Measurements from ENCODE around the gene PLA2G15.

The PLA2G15 gene

DNA sequence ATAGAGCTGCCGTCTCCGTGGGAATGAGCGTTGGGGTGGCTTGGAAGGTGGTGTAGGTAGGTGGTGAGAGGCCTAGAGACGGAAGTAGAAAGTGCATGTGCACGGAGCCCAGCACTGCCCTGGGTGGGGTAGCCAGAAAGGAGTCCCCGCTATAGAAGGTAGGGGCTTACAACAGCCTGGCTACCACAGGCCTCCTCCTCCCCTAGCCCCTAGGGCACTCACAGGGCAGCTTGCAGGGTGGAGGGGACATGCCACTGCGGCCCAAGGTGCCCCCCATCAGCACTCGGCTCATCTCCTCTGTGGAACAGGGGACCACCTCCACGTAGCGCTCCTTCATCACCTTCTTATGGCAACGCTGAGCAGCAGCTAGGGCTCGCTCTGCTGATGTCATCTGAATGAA, 14.2 kb upstream of the PLA2G15 start:
- CTCF ChIA-PET = interaction anchor here (1.2 to 2.2 kb wide), 5 partner anchors 13 to 239 kb away, joined by 5 to 16 read pairs (median 7); partner anchors contain the start of gene PLA2G15
- DNase-seq (ENCODE audit: extremely low spot score) = no peak
- no peak for TF ChIP-seq CTCF (IDR thresholded peaks at IDR 0.05; ENCODE audit: control extremely low read depth, extremely low read depth, low read depth, missing control alignments)
- POLR2A ChIA-PET = no interaction called here

GRCh38 chr16:68231384-68232136, 13.6 kb upstream of the PLA2G15 start:
- no peak for TF ChIP-seq CTCF (IDR thresholded peaks at IDR 0.05; ENCODE audit: control extremely low read depth, extremely low read depth, low read depth, missing control alignments)
- DNase-seq (ENCODE audit: extremely low spot score) = no peak
- ChIA-PET CTCF (interaction anchor here (2.2 kb wide), 1 partner anchor 239 kb away, joined by 7 read pairs; no protein-coding TSS in a partner anchor), POLR2A (no interaction called here)

- ChIA-PET POLR2A (no interaction called here), CTCF (no interaction called here)
- DNase-seq (ENCODE audit: extremely low spot score) = no peak
- TF ChIP-seq CTCF (IDR thresholded peaks at IDR 0.05; ENCODE audit: control extremely low read depth, extremely low read depth, low read depth, missing control alignments) = no peak
These were observed 12.8 kb upstream of the PLA2G15 start for GRCh38 chr16:68232335-68232734.

DNA sequence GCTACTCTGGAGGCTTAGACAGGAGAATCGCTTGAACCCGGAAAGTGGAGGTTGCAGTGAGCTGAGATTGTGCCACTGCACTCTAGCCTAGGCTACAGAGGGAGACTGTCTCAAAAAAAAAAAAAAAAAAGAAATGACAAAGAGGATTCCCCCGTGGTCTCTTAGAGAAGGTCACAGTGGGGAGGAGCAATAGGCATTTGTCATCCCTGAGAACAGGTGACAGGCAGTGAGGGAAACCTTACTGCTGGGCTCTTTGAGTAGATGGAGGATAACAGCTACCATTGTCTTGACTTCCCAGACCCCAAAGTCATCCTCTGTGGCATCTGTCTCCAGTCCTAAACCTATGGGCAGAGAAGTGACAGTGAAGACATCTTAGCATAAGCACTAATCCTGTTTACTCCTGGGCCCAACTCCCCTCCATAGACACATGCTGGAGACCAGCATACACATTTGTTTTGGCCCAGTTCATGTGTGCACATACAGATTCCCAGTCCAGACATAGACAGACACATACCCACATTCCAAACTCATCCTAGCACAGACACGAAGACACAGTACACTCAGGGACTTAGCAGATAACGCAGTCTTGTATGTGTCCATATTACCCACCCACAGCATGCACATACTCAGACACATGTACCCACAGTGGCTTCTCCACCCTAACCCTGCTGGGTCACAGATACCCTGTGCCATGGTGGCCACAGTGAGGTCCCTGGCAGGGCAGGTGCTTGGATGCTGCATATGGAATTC, 11.9 kb upstream of the PLA2G15 start:
- POLR2A ChIA-PET = no interaction called here

GRCh38 chr16:68233835-68234187, 11.4 kb upstream of the PLA2G15 start:
- TF ChIP-seq CTCF (IDR thresholded peaks at IDR 0.05; ENCODE audit: control extremely low read depth, extremely low read depth, low read depth, missing control alignments) = no peak
- ChIA-PET CTCF (interaction anchor here (1.3 kb wide), 1 partner anchor 93 kb away, joined by 3 read pairs; no protein-coding TSS in a partner anchor), POLR2A (no interaction called here)
- DNase-seq (ENCODE audit: extremely low spot score) = no peak

More for the DNA sequence above, 11.9 kb upstream of the PLA2G15 start:
- DNase-seq (ENCODE audit: extremely low spot score) = no peak
- no peak for TF ChIP-seq CTCF (IDR thresholded peaks at IDR 0.05; ENCODE audit: control extremely low read depth, extremely low read depth, low read depth, missing control alignments)
- CTCF ChIA-PET = no interaction called here

GRCh38 chr16:68234188-68235107, 10.7 kb upstream of the PLA2G15 start:
- POLR2A ChIA-PET = no interaction called here
- no peak for DNase-seq (ENCODE audit: extremely low spot score)
- TF ChIP-seq CTCF (IDR thresholded peaks at IDR 0.05; ENCODE audit: control extremely low read depth, extremely low read depth, low read depth, missing control alignments) = no peak
- CTCF ChIA-PET = interaction anchor here (0.9 to 1.3 kb wide), 3 partner anchors 92 to 418 kb away, joined by 3 to 4 read pairs (median 3); no protein-coding TSS in a partner anchor

Data from GM10248 (cell line).